Keratinocyte (primary cell): ENCODE data around the gene TFCP2L1. TPM values are rescaled to one million over a fixed set of nuclear protein-coding genes. Genes with fewer than 3 reads are reported as not detected.

Experiments
- DNase-seq: peaks from one replicate; pipeline ENCODE4 v3.0.0-alpha.2; 2011; ENCODE audit warnings: low read depth, missing footprints, low spot score
- FAIRE-seq: peaks from 2 replicates; lab custom pipeline; 2011; peaks lifted over from hg19 to GRCh38; lab: Jason Lieb, UNC
- H2AFZ ChIP-seq: 2 replicates; pipeline ENCODE4 v1.6.0; 2012; ENCODE audit warnings: low read length, control low read depth, inconsistent platforms; ENCODE audit not compliant: control insufficient read depth
- H3K27ac ChIP-seq: 2 replicates; pipeline ENCODE4 v1.5.1; 2011; ENCODE audit warnings: low read length; ENCODE audit not compliant: control insufficient read depth, insufficient read depth
- H3K27me3 ChIP-seq: 3 replicates; pipeline ENCODE4 v1.6.0; 2011; ENCODE audit warnings: low read length; ENCODE audit not compliant: control insufficient read depth, insufficient read depth; ENCODE audit errors: extremely low read depth
- H3K36me3 ChIP-seq, 2 experiments: 2 replicates in 1 of 2; 3 replicates in 1 of 2; pipeline ENCODE4 v1.5.1; 2011; ENCODE audit warnings: low read length in 2 of 2, mild to moderate bottlenecking in 1 of 2; ENCODE audit not compliant: control insufficient read depth in 2 of 2, insufficient read depth in 2 of 2; ENCODE audit errors: extremely low read depth in 1 of 2
- H3K4me1 ChIP-seq: 3 replicates; pipeline ENCODE4 v1.5.1; 2011; ENCODE audit warnings: low read length; ENCODE audit not compliant: control insufficient read depth, insufficient read depth; ENCODE audit errors: extremely low read depth
- H3K4me2 ChIP-seq: 3 replicates; pipeline ENCODE4 v1.6.0; 2011; ENCODE audit warnings: low read depth, low read length; ENCODE audit not compliant: control insufficient read depth, insufficient read depth; ENCODE audit errors: extremely low read depth
- H3K4me3 ChIP-seq, 3 experiments: fragments of 200-600 bp in 1 of 3; sonication (generic) in 1 of 3; 2 replicates in 2 of 3; 3 replicates in 1 of 3; pipeline ENCODE4 v1.5.1; 2011 to 2016; ENCODE audit warnings: low read length in 3 of 3, mild to moderate bottlenecking in 3 of 3, control low read depth in 2 of 3, inconsistent platforms in 1 of 3, low read depth in 1 of 3, mixed read lengths in 1 of 3, mixed run types in 1 of 3, moderate library complexity in 1 of 3; ENCODE audit not compliant: control insufficient read depth in 2 of 3, insufficient read depth in 2 of 3; ENCODE audit errors: extremely low read depth in 1 of 3
- H3K79me2 ChIP-seq: 2 replicates; pipeline ENCODE4 v1.6.0; 2012; ENCODE audit warnings: low read length; ENCODE audit not compliant: control insufficient read depth, insufficient read depth
- H3K9ac ChIP-seq: 3 replicates; pipeline ENCODE4 v1.6.0; 2011; ENCODE audit warnings: low read length; ENCODE audit not compliant: control insufficient read depth, insufficient read depth; ENCODE audit errors: extremely low read depth
- H3K9me1 ChIP-seq: 3 replicates; pipeline ENCODE4 v1.6.0; 2011; ENCODE audit warnings: low read length; ENCODE audit not compliant: control insufficient read depth, insufficient read depth; ENCODE audit errors: extremely low read depth
- H3K9me3 ChIP-seq: 2 replicates; pipeline ENCODE4 v1.5.1; 2012; ENCODE audit warnings: low read depth, low read length; ENCODE audit not compliant: control insufficient read depth
- H4K20me1 ChIP-seq: 3 replicates; pipeline ENCODE4 v1.6.0; 2011; ENCODE audit warnings: low read length; ENCODE audit not compliant: control insufficient read depth, insufficient read depth; ENCODE audit errors: extremely low read depth
- EZH2 ChIP-seq: IDR thresholded peaks from one replicate; pipeline ENCODE4 v1.6.1; 2012; ENCODE audit warnings: inconsistent platforms, mild to moderate bottlenecking, low read length, moderate library complexity
- dilution Hi-C: fragments of 300-500 bp; cut with MboI; formaldehyde crosslinking; loops from one replicate; pipeline ENCODE4 v1.7.0; 2020; ENCODE audit warnings: low sequenced_read_pairs; ENCODE audit not compliant: extremely low pct_ligation_motif_present
- polyA plus RNA-seq, 5 experiments: library from polyadenylated mRNA; depleted of rRNA in 3 of 5; stranded (reverse) in 3 of 5; stranded (forward) in 1 of 5; unstranded in 1 of 5; fragments of >200 nt; gene quantifications; 1 replicate in 1 of 5; 2 replicates in 3 of 5; 3 replicates in 1 of 5; pipeline versions ENCODE4 v1.2.1 to v1.2.3, GENCODE V29; 2011 to 2012; ENCODE audit warnings: missing spikeins in 2 of 5, low read depth in 1 of 5, low replicate concordance in 1 of 5
- TF ChIP-seq, protein P1 (sequence below), 3 experiments: IDR thresholded peaks in 1 of 3; conservative IDR thresholded peaks in 1 of 3; optimal IDR thresholded peaks in 1 of 3; 2 replicates in 2 of 3; 3 replicates in 1 of 3; pipeline versions ENCODE3 to v1.5.1; 2011; ENCODE audit warnings: low read length in 3 of 3, mild to moderate bottlenecking in 3 of 3, moderate library complexity in 2 of 3, control low read depth in 1 of 3, inconsistent platforms in 1 of 3; ENCODE audit not compliant: insufficient read depth in 2 of 3; ENCODE audit errors: extremely low read depth in 1 of 3

Gene TFCP2L1
- polyA plus RNA-seq, 1 donor (not counting 4 experiments of a cell fraction or from before 2014, with no cell fraction given): 29.4 TPM

DNA sequence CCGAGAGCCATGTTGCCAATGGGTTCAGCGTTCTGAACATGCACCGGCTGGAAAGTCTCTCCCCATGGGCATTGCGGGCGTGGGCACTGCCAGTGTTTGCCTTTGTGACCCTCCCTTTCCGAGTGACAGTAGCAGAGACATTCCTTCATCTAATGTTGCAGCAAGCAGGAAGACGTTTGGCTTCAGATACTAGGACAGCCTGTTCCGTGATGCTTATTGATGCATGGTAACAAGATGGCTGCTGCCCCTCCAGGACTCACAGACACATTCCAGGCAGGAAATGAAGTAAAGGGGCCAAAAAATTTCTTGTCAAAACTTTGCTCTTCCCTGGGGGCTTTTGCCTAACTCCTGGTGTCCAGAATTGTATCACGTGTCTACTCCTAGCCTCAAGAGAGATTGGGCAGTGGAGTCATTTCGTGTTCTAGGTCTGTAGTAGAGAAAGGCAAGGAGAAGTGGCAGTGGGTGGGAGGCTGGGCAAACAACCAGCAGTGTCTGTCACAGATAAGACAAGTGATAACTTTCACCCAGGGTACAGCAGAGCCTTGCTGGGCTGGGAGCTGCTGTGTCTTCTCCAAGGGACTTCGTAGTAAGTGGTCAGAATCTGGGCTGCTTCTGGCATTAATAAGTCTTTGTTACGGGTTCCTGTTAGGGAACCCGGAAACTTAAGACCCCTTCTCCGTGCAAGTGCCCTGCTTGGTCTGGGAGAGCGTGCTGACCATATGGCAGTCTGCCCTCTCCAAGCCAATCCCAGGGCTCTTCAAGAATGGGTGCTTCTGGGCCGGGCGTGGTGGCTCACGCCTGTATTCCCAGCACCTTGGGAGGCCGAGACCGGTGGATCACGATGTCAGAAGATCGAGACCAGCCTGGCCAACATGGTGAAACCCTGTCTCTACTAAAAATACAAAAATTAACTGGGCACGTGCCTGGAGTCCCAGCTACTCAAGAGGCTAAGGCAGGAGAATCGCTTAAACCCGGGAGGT lies 93.5 kb downstream of the TFCP2L1 start:
- TF ChIP-seq EZH2: no peak
- TF ChIP-seq, protein P1, sequence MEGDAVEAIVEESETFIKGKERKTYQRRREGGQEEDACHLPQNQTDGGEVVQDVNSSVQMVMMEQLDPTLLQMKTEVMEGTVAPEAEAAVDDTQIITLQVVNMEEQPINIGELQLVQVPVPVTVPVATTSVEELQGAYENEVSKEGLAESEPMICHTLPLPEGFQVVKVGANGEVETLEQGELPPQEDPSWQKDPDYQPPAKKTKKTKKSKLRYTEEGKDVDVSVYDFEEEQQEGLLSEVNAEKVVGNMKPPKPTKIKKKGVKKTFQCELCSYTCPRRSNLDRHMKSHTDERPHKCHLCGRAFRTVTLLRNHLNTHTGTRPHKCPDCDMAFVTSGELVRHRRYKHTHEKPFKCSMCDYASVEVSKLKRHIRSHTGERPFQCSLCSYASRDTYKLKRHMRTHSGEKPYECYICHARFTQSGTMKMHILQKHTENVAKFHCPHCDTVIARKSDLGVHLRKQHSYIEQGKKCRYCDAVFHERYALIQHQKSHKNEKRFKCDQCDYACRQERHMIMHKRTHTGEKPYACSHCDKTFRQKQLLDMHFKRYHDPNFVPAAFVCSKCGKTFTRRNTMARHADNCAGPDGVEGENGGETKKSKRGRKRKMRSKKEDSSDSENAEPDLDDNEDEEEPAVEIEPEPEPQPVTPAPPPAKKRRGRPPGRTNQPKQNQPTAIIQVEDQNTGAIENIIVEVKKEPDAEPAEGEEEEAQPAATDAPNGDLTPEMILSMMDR (optimal IDR thresholded peaks at IDR 0.05 in 1 of 3, IDR thresholded peaks at IDR 0.05 in 1 of 3, conservative IDR thresholded peaks at IDR 0.05 in 1 of 3; ENCODE audit: extremely low read depth in 1 of 3, insufficient read depth in 2 of 3, low read length in 3 of 3): no peak
- Histone ChIP-seq H3K4me2 (no peak overlapping the region), H3K4me3 (no peak overlapping the region), H3K9ac (no peak overlapping the region), H3K9me3 (no peaks in the 10 kb centered on the region), H4K20me1 (no peaks in the 10 kb centered on the region), H3K79me2 (no peaks in the 10 kb centered on the region), H2AFZ (no peak overlapping the region), H3K36me3 (no peaks in the 10 kb centered on the region), H3K9me1 (no peaks in the 10 kb centered on the region), H3K27me3 (no peaks in the 10 kb centered on the region), H3K27ac (no peak overlapping the region), H3K4me1 (peaks cover 21% of the 10 kb centered on the region)
- DNase-seq (no peak), FAIRE-seq (no peak)
- dilution Hi-C loops: no loop called here

DNA sequence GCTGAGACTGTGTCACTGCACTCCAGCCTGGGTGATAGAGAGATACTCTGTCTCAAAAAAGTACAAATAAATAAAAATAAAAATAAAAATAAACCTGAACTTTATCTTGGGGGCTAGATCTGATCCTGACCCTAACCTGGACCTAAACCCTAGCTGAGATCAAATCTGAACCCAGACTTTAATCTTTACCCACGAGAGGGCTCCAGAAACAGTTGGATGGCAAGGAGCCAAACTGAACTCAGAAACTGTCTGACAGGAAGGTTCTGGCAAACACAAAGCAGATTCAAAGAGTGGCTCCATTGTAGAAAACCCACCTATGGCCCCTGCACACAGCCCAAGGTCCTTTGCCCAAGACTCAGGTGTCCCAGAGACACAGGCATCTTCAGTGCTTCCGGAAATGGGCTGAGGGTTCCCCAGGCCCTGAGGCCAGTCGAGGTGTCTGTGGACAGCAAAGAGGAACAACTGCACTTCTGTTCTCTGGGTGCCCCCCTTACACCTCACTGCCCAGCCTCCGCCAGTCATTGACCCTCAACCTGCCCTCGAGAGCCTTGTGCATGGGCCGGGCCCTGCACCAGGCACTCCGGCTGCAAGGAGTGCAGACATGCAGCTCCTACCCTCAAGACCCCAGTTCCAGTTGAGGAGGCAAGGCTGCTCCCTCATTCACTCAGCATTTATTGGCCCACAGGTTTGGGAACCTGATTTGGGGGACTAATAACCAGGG lies 95.2 kb downstream of the TFCP2L1 start:
- Histone ChIP-seq H3K9ac (no peak overlapping the region), H3K79me2 (no peaks in the 10 kb centered on the region), H3K9me1 (no peaks in the 10 kb centered on the region), H3K27ac (no peak overlapping the region), H3K4me2 (no peak overlapping the region), H3K9me3 (no peaks in the 10 kb centered on the region), H3K27me3 (no peaks in the 10 kb centered on the region), H4K20me1 (no peaks in the 10 kb centered on the region), H3K4me1 (peaks cover 23% of the 10 kb centered on the region), H3K4me3 (no peak overlapping the region), H3K36me3 (no peaks in the 10 kb centered on the region), H2AFZ (no peak overlapping the region)
- dilution Hi-C loops: no loop called here
- FAIRE-seq (peak; percentile 69), DNase-seq (no peak)
- no peak for TF ChIP-seq EZH2
- TF ChIP-seq, protein P1 (optimal IDR thresholded peaks at IDR 0.05 in 1 of 3, IDR thresholded peaks at IDR 0.05 in 1 of 3, conservative IDR thresholded peaks at IDR 0.05 in 1 of 3; ENCODE audit: extremely low read depth in 1 of 3, insufficient read depth in 2 of 3, low read length in 3 of 3): no peak
